Astrocyte of the spinal cord (primary cell): ENCODE data around the gene OR51E1.
A peak's percentile ranks its signal among the peaks of the same experiment; 100 is the strongest.

Source experiments
- DNase-seq: peaks from one replicate; pipeline ENCODE4 v3.0.0; 2011; ENCODE audit warnings: low read depth, low spot score
- H3K4me3 ChIP-seq: 2 replicates; pipeline ENCODE4 v1.5.1; 2011; ENCODE audit warnings: low read depth, mild to moderate bottlenecking, low read length, moderate library complexity
- in situ Hi-C: cut with HindIII; loops from 2 replicates; pipeline ENCODE4 v1.10.0; 2017; ENCODE audit warnings: low sequenced_read_pairs
- TF ChIP-seq, protein P1 (sequence below): IDR thresholded peaks from 2 replicates; pipeline ENCODE4 v1.5.1; 2012; ENCODE audit warnings: low read depth, mild to moderate bottlenecking, low read length, inconsistent platforms

Gene OR51E1

GRCh38 chr11:4664183-4664582 lies 20.4 kb downstream of the OR51E1 start:
- H3K4me3 ChIP-seq = no peak overlapping the region
- in situ Hi-C loops = no loop called here
- DNase-seq = no peak
- TF ChIP-seq, protein P1, sequence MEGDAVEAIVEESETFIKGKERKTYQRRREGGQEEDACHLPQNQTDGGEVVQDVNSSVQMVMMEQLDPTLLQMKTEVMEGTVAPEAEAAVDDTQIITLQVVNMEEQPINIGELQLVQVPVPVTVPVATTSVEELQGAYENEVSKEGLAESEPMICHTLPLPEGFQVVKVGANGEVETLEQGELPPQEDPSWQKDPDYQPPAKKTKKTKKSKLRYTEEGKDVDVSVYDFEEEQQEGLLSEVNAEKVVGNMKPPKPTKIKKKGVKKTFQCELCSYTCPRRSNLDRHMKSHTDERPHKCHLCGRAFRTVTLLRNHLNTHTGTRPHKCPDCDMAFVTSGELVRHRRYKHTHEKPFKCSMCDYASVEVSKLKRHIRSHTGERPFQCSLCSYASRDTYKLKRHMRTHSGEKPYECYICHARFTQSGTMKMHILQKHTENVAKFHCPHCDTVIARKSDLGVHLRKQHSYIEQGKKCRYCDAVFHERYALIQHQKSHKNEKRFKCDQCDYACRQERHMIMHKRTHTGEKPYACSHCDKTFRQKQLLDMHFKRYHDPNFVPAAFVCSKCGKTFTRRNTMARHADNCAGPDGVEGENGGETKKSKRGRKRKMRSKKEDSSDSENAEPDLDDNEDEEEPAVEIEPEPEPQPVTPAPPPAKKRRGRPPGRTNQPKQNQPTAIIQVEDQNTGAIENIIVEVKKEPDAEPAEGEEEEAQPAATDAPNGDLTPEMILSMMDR = no peak

DNA sequence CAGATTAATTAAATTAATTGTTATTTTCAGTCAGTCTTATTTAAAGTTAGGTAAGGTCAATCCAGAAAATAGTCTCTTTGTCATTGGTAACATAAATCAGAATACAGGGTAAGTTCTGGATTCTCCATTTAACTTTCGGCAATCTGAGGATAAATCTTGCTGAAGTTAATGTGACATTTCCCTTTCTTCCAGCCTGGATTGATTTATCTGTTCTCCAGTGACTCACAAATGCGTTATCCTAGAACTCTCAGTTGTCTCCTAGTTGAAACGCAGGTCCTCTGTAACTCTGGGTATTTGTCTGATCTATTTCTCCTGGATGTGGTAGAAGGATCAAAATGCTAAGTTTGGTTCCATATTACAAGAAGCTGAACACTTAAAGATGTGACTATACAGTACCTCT lies 21.0 kb downstream of the OR51E1 start:
- TF ChIP-seq, protein P1 = no peak
- H3K4me3 ChIP-seq = no peak overlapping the region
- in situ Hi-C loops = no loop called here
- no peak for DNase-seq

DNA sequence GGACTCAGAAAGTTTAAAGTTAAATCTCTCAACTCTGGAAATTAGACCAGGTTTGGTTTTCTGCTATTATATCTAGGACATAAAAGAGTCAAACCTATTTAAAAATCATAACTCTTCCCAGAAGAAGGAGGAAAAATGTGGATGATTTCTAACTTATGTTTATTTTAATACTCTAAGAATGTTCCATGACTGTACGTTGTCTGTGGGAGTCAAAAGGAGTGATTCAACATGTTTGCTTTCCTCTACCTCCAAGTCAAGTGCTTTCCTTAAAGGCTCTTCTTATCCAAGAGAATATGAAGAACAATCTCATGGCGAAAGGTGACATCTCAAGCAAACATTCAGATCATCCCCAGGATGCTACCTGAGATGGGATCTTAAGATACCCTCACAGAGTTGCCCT lies 21.6 kb downstream of the OR51E1 start:
- no peak overlapping the region for H3K4me3 ChIP-seq
- TF ChIP-seq, protein P1 = no peak
- peak; percentile 16 for DNase-seq
- in situ Hi-C loops = no loop called here

- TF ChIP-seq, protein P1 = no peak
- in situ Hi-C loops = no loop called here
- no peak overlapping the region for H3K4me3 ChIP-seq
- DNase-seq = no peak
These were observed 28.0 kb downstream of the OR51E1 start for GRCh38 chr11:4671741-4672140.

- DNase-seq = no peak
- no peak overlapping the region for H3K4me3 ChIP-seq
- TF ChIP-seq, protein P1 = no peak
- in situ Hi-C loops = no loop called here
These were observed 28.7 kb downstream of the OR51E1 start for GRCh38 chr11:4672470-4672869.

DNA sequence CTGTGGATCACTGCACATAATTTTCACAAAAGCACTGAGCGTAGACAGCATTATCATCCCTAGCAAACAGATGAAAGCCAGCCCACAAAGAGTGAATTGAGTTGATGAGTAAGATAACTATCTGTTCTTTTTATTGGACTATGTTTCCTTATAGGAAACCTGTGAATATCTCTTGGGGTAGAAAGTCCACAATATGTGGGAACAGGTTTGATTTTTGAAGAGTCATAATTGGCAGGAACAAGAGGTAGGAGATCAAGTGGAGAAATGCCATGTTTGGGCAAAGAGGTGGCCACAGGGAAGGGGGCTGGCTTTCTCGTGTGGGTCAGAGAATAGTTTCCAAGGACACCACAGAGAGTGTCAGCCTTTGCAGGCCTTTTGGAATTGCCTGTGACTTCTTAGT lies 30.0 kb downstream of the OR51E1 start:
- no peak overlapping the region for H3K4me3 ChIP-seq
- DNase-seq = no peak
- TF ChIP-seq, protein P1 = no peak
- in situ Hi-C loops = no loop called here

GRCh38 chr11:4677948-4678347 lies 34.2 kb downstream of the OR51E1 start:
- no peak for DNase-seq
- in situ Hi-C loops = no loop called here
- no peak overlapping the region for H3K4me3 ChIP-seq
- TF ChIP-seq, protein P1 = no peak
